Calu3 (cell line): ENCODE results near the gene ADCYAP1R1. TPM values are rescaled to one million over a fixed set of nuclear protein-coding genes. Genes with fewer than 3 reads are reported as not detected.

Source experiments
- BruUV-seq: library from RNA; stranded (reverse); fragments of 400-500 nt; replicated peaks from 2 replicates; lab custom pipeline; 2021; lab: Mats Ljungman, UMichigan
- CTCF ChIA-PET: fragments of 300-600 bp; sonication (Branson Sonifier 250); formaldehyde crosslinking; loops from one replicate; lab custom pipeline; 2022; ENCODE audit warnings: antibody characterized with exemption; lab: Charles Lee
- DNase-seq: peaks from one replicate; pipeline ENCODE4 v3.0.0; 2022
- H3K27ac Mint-ChIP-seq: one replicate; pipeline ENCODE4 v1.8.0; 2022; ENCODE audit warnings: mixed read lengths; ENCODE audit not compliant: unreplicated experiment
- H3K27me3 Mint-ChIP-seq: one replicate; pipeline ENCODE4 v1.8.0; 2022; ENCODE audit warnings: mixed read lengths; ENCODE audit not compliant: unreplicated experiment
- H3K36me3 Mint-ChIP-seq: one replicate; pipeline ENCODE4 v1.8.0; 2022; ENCODE audit warnings: mild to moderate bottlenecking, moderate library complexity, mixed read lengths; ENCODE audit not compliant: insufficient read depth, unreplicated experiment
- H3K4me1 Mint-ChIP-seq: one replicate; pipeline ENCODE4 v1.8.0; 2022; ENCODE audit warnings: mild to moderate bottlenecking, low read depth, mixed read lengths; ENCODE audit not compliant: unreplicated experiment
- H3K4me3 Mint-ChIP-seq: one replicate; pipeline ENCODE4 v1.8.0; 2022; ENCODE audit warnings: mild to moderate bottlenecking, low read depth, moderate library complexity, mixed read lengths; ENCODE audit not compliant: unreplicated experiment
- H3K9me3 Mint-ChIP-seq: one replicate; pipeline ENCODE4 v1.8.0; 2022; ENCODE audit warnings: low read depth, mixed read lengths; ENCODE audit not compliant: unreplicated experiment
- CTCF ChIP-seq: fragments of 200-600 bp; IDR thresholded peaks from one replicate; pipeline ENCODE4 v1.8.0; 2022; ENCODE audit warnings: antibody characterized with exemption; ENCODE audit not compliant: unreplicated experiment
- intact Hi-C: fragments of 100-400 bp; cut with micrococcal nuclease; formaldehyde crosslinking; loops from one replicate; pipeline ENCODE4 v1.10.0; 2022; ENCODE audit not compliant: unreplicated experiment
- total RNA-seq: library from RNA; stranded (reverse); gene quantifications from 2 replicates; pipeline ENCODE4 v1.2.3, GENCODE V29; 2022

The ADCYAP1R1 gene
- total RNA-seq, 1 experiment from 2014 or later: not detected

- Mint-ChIP-seq H3K36me3 (no peaks in the 10 kb centered on the region), H3K27ac (no peak overlapping the region), H3K4me1 (no peaks in the 10 kb centered on the region), H3K27me3 (no peaks in the 10 kb centered on the region), H3K9me3 (no peaks in the 10 kb centered on the region), H3K4me3 (no peak overlapping the region)
- TF ChIP-seq CTCF: no peak
- BruUV-seq: no TSS peak
- no peak for DNase-seq
- intact Hi-C loops: no loop called here
- CTCF ChIA-PET: no interaction called here
These were observed 35.2 kb downstream of the ADCYAP1R1 start for GRCh38 chr7:31087351-31087750.

- Mint-ChIP-seq H3K36me3 (no peaks in the 10 kb centered on the region), H3K9me3 (no peaks in the 10 kb centered on the region), H3K27me3 (no peaks in the 10 kb centered on the region), H3K27ac (no peak overlapping the region), H3K4me1 (no peaks in the 10 kb centered on the region), H3K4me3 (no peak overlapping the region)
- intact Hi-C loops: no loop called here
- TF ChIP-seq CTCF: no peak
- no peak for DNase-seq
- no TSS peak for BruUV-seq
- CTCF ChIA-PET: no interaction called here
These were observed 39.9 kb downstream of the ADCYAP1R1 start for GRCh38 chr7:31091924-31092434.

- no peaks in the 10 kb centered on the region for H3K36me3 Mint-ChIP-seq
- no peak overlapping the region for H3K27ac Mint-ChIP-seq
- no peak for TF ChIP-seq CTCF
- CTCF ChIA-PET: no interaction called here
- no peaks in the 10 kb centered on the region for H3K4me1 Mint-ChIP-seq
- no peaks in the 10 kb centered on the region for H3K9me3 Mint-ChIP-seq
- intact Hi-C loops: no loop called here
- no peaks in the 10 kb centered on the region for H3K27me3 Mint-ChIP-seq
- no peak overlapping the region for H3K4me3 Mint-ChIP-seq
- BruUV-seq: no TSS peak
- DNase-seq: no peak
These were observed 40.5 kb downstream of the ADCYAP1R1 start for GRCh38 chr7:31092606-31093005.

GRCh38 chr7:31093282-31093681, 41.2 kb downstream of the ADCYAP1R1 start:
- Mint-ChIP-seq H3K4me3 (no peak overlapping the region), H3K9me3 (no peaks in the 10 kb centered on the region), H3K4me1 (no peaks in the 10 kb centered on the region), H3K36me3 (no peaks in the 10 kb centered on the region), H3K27me3 (no peaks in the 10 kb centered on the region), H3K27ac (no peak overlapping the region)
- no TSS peak for BruUV-seq
- DNase-seq: no peak
- CTCF ChIA-PET: no interaction called here
- no peak for TF ChIP-seq CTCF
- intact Hi-C loops: no loop called here
